ENCODE data around the gene PLBD2.

Gene PLBD2

DNA sequence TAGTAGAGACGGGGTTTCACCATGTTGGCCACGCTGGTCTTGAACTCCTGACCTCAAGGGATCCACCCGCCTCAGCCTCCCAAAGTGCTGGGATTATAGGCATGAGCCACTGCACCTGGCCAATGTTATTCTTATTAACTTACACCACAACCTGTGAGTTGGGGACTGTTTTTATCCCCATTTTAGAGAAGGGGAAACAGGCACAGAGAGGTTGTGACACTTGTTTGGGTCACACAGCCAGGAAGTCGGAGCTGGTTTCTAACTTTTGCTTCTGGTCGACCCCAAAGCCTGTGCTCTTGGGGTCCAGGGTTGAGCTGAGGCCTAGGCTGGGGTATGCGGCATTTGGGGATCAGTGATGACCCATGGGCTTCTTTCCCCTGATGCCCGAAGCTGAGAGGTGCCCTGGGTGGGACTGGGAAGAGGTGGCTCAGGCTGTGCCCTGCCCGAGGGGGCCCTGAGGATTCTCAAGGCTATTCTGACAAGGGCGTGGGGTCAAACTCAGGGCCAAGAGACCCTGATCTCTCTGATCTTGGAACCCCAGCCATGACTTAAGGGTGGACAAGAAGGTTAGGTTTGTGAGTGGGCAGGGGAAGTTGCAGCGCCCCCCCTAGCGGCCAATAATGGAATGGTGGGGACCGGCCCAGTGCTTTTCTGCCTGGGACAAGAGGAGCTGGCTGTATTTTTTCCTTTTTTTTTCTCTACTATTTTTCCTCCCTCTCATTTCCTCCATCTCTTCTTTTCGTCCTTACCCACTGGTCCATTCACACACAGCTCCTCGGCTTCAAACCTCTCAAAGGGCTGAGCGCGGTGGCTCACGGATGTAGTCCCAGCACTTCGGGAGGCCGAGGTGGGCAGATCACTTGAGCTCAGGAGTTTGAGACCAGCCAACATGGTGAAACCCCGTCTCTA, 66.8 kb downstream of the PLBD2 start:
- H3K27me3 Mint-ChIP-seq, result peaks cover 30% of the 10 kb centered on the region

DNA sequence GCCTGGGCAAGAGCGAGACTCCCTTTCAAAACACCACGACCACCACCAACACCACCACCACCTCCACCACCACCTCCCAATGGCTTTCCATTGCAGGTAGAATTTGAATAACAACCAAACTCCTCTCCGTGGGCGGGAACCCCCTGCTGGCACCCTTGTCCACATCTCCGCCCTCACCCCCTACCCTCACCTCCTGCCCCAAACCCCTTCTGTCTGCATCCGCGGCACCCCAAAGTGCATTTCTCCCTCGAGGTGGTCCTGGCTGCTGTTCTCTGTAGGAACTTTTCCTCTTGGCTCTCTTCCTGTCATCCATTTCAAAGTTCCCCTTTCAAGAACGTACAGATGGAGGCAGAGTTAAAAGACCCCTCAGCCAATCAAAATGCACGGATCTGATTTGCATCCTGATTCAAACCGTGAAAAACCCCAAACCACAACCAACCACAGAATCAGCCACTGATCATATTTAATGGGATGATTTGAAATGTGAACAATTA, 67.6 kb downstream of the PLBD2 start:
- Mint-ChIP-seq H3K4me3 (peak overlapping the region; percentile 14), H3K27me3 (peaks cover 31% of the 10 kb centered on the region), H3K27ac (ENCODE audit: low read depth) (no peak overlapping the region), H3K4me1 (peaks cover 7% of the 10 kb centered on the region), H3K36me3 (ENCODE audit: insufficient read depth) (no peaks in the 10 kb centered on the region), H3K9me3 (no peaks in the 10 kb centered on the region)
- ATAC-seq (replicated peaks; ENCODE audit: extremely low read depth, poor library complexity, severe bottlenecking), result no peak
- DNase-seq (ENCODE audit: low spot score in 2 of 2), result no peak

More for the DNA sequence above, 66.8 kb downstream of the PLBD2 start:
- Mint-ChIP-seq H3K4me1 (peaks cover 7% of the 10 kb centered on the region), H3K9me3 (no peaks in the 10 kb centered on the region), H3K4me3 (no peak overlapping the region), H3K27ac (ENCODE audit: low read depth) (no peak overlapping the region), H3K36me3 (ENCODE audit: insufficient read depth) (no peaks in the 10 kb centered on the region)
- ATAC-seq (replicated peaks; ENCODE audit: extremely low read depth, poor library complexity, severe bottlenecking) (no peak), DNase-seq (ENCODE audit: low spot score in 2 of 2) (peak; percentile 28 to 35)

GRCh38 chr12:113427882-113428281, 69.5 kb downstream of the PLBD2 start:
- Mint-ChIP-seq H3K27ac (ENCODE audit: low read depth) (no peak overlapping the region), H3K9me3 (no peaks in the 10 kb centered on the region), H3K36me3 (ENCODE audit: insufficient read depth) (peaks cover 2% of the 10 kb centered on the region), H3K4me3 (no peak overlapping the region), H3K4me1 (no peaks in the 10 kb centered on the region), H3K27me3 (peaks cover 26% of the 10 kb centered on the region)
- no peak for DNase-seq (ENCODE audit: low spot score in 2 of 2)
- ATAC-seq (replicated peaks; ENCODE audit: extremely low read depth, poor library complexity, severe bottlenecking), result no peak

DNA sequence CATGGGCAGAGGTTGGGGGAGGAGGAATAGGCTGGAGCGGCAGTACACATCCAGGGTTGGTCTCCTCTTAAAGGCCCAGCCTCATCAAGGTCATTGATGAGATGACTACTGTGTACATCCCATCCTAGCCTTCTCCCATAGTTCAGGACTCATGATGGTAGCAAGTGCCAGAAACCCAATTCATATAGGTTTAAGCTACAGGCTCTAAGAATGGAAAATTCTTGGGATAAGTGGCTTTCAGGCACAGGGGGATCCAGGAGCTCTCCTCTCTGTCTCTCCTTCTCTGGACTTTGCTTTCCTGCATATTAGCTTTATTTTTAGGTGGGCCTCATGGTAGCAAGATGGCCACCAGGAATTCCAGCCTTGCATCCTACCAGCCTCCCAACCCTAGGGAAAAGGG, 70.1 kb downstream of the PLBD2 start:
- peaks cover 26% of the 10 kb centered on the region for H3K27me3 Mint-ChIP-seq
- H3K4me3 Mint-ChIP-seq, result no peak overlapping the region
- DNase-seq (ENCODE audit: low spot score in 2 of 2) (no peak), ATAC-seq (replicated peaks; ENCODE audit: extremely low read depth, poor library complexity, severe bottlenecking) (no peak)
- no peak overlapping the region for H3K27ac Mint-ChIP-seq (ENCODE audit: low read depth)
- H3K36me3 Mint-ChIP-seq (ENCODE audit: insufficient read depth), result peaks cover 2% of the 10 kb centered on the region
- no peaks in the 10 kb centered on the region for H3K4me1 Mint-ChIP-seq
- H3K9me3 Mint-ChIP-seq, result no peaks in the 10 kb centered on the region

DNA sequence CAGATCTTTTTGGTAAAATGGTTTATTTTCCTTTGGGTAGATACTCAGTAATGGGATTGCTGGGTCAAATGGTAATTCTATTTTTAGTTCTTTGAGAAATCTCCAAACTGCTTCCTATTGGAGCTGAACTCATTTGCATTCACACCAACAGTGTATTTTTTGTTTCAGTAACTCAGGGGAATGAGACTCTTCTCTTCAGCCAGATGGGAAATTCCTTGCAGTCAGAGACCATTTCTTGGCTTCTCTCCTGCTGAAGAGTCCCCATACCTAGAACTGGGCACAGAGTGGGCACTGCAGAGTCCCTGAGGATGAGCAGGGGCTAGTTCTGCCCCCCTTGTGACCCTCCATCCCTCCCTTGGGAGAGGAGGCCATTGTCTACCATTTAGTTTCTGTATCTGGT, 74.6 kb downstream of the PLBD2 start:
- ATAC-seq (replicated peaks; ENCODE audit: extremely low read depth, poor library complexity, severe bottlenecking) (no peak), DNase-seq (ENCODE audit: low spot score in 2 of 2) (no peak)
- Mint-ChIP-seq H3K27ac (ENCODE audit: low read depth) (no peak overlapping the region), H3K4me1 (no peaks in the 10 kb centered on the region), H3K36me3 (ENCODE audit: insufficient read depth) (peaks cover 2% of the 10 kb centered on the region), H3K27me3 (peaks cover 24% of the 10 kb centered on the region), H3K9me3 (no peaks in the 10 kb centered on the region), H3K4me3 (no peak overlapping the region)

DNA sequence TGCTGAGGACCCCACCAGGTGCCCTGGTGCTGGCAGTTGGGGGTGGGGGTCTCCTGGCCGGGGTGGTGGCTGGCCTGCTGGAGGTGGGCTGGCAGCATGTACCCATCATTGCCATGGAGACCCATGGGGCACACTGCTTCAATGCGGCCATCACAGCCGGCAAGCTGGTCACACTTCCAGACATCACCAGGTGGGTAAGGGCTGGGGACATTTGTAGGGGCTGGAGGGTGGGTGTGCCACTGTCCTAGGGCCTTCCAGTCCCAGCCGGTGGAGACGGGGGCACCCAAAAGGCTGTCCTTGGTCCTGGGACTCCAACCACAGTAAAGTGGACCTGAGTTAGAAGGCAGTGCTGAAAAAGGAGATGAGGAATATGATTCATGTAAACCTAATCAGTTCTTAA, 77.0 kb downstream of the PLBD2 start:
- Mint-ChIP-seq H3K4me1 (no peaks in the 10 kb centered on the region), H3K27ac (ENCODE audit: low read depth) (no peak overlapping the region), H3K36me3 (ENCODE audit: insufficient read depth) (peaks cover 2% of the 10 kb centered on the region)

DNA sequence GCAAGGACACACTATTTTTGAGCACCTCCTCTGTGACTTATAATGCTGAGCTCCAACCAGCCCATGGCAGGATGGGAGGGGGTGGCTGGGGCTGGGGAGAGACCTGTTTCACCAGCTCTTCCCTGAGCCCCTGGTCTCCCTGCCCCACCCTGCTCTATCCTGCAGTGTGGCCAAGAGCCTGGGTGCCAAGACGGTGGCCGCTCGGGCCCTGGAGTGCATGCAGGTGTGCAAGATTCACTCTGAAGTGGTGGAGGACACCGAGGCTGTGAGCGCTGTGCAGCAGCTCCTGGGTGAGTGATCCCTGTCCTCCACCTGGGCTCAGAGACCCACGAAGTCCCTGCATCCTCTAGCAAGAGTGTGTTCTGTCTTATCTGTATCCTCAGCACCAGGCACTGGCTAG, 78.2 kb downstream of the PLBD2 start:
- DNase-seq (ENCODE audit: low spot score in 2 of 2) (no peak), ATAC-seq (replicated peaks; ENCODE audit: extremely low read depth, poor library complexity, severe bottlenecking) (no peak)
- Mint-ChIP-seq H3K27ac (ENCODE audit: low read depth) (no peak overlapping the region), H3K4me1 (no peaks in the 10 kb centered on the region), H3K27me3 (no peaks in the 10 kb centered on the region), H3K9me3 (no peaks in the 10 kb centered on the region), H3K36me3 (ENCODE audit: insufficient read depth) (no peaks in the 10 kb centered on the region), H3K4me3 (no peak overlapping the region)

More for the DNA sequence above, 77.0 kb downstream of the PLBD2 start:
- Mint-ChIP-seq H3K27me3 (peaks cover 10% of the 10 kb centered on the region), H3K4me3 (no peak overlapping the region), H3K9me3 (no peaks in the 10 kb centered on the region)
- DNase-seq (ENCODE audit: low spot score in 2 of 2) (no peak), ATAC-seq (replicated peaks; ENCODE audit: extremely low read depth, poor library complexity, severe bottlenecking) (no peak)

- DNase-seq (ENCODE audit: low spot score in 2 of 2) (no peak), ATAC-seq (replicated peaks; ENCODE audit: extremely low read depth, poor library complexity, severe bottlenecking) (no peak)
- no peaks in the 10 kb centered on the region for H3K9me3 Mint-ChIP-seq
- no peaks in the 10 kb centered on the region for H3K36me3 Mint-ChIP-seq (ENCODE audit: insufficient read depth)
- H3K4me1 Mint-ChIP-seq, result no peaks in the 10 kb centered on the region
- H3K4me3 Mint-ChIP-seq, result no peak overlapping the region
- no peak overlapping the region for H3K27ac Mint-ChIP-seq (ENCODE audit: low read depth)
- no peaks in the 10 kb centered on the region for H3K27me3 Mint-ChIP-seq
Observed at GRCh38 chr12:113436993-113437728, 78.8 kb downstream of the PLBD2 start.

- no peaks in the 10 kb centered on the region for H3K9me3 Mint-ChIP-seq
- no peak for DNase-seq (ENCODE audit: low spot score in 2 of 2)
- H3K27me3 Mint-ChIP-seq, result no peaks in the 10 kb centered on the region
- no peak for ATAC-seq (replicated peaks; ENCODE audit: extremely low read depth, poor library complexity, severe bottlenecking)
- no peaks in the 10 kb centered on the region for H3K4me1 Mint-ChIP-seq
- H3K4me3 Mint-ChIP-seq, result no peak overlapping the region
- H3K27ac Mint-ChIP-seq (ENCODE audit: low read depth), result no peak overlapping the region
- H3K36me3 Mint-ChIP-seq (ENCODE audit: insufficient read depth), result no peaks in the 10 kb centered on the region
Observed at GRCh38 chr12:113437729-113438100, 79.3 kb downstream of the PLBD2 start.

GRCh38 chr12:113438523-113439300, 80.3 kb downstream of the PLBD2 start:
- no peaks in the 10 kb centered on the region for H3K4me1 Mint-ChIP-seq
- no peak overlapping the region for H3K27ac Mint-ChIP-seq (ENCODE audit: low read depth)
- DNase-seq (ENCODE audit: low spot score in 2 of 2) (no peak), ATAC-seq (replicated peaks; ENCODE audit: extremely low read depth, poor library complexity, severe bottlenecking) (no peak)
- H3K36me3 Mint-ChIP-seq (ENCODE audit: insufficient read depth), result no peaks in the 10 kb centered on the region
- H3K27me3 Mint-ChIP-seq, result no peaks in the 10 kb centered on the region
- no peak overlapping the region for H3K4me3 Mint-ChIP-seq
- H3K9me3 Mint-ChIP-seq, result no peaks in the 10 kb centered on the region

DNA sequence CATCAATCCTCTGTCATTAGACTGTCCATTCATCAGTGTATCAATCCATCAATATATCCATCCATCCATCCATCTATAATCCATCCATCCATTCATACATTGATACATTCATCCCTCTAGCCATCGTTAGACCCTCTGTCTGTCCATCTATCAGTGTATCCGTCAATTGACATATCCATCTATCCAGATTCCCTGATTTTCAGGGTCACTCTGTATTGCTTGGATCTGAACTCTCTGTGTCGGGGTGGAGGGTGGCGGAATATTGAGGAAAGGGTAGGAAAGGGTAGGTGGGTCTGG, 80.9 kb downstream of the PLBD2 start:
- H3K27ac Mint-ChIP-seq (ENCODE audit: low read depth), result no peak overlapping the region
- no peak overlapping the region for H3K4me3 Mint-ChIP-seq
- no peaks in the 10 kb centered on the region for H3K9me3 Mint-ChIP-seq
- DNase-seq (ENCODE audit: low spot score in 2 of 2) (no peak), ATAC-seq (replicated peaks; ENCODE audit: extremely low read depth, poor library complexity, severe bottlenecking) (no peak)
- no peaks in the 10 kb centered on the region for H3K27me3 Mint-ChIP-seq
- no peaks in the 10 kb centered on the region for H3K36me3 Mint-ChIP-seq (ENCODE audit: insufficient read depth)
- H3K4me1 Mint-ChIP-seq, result no peaks in the 10 kb centered on the region

DNA sequence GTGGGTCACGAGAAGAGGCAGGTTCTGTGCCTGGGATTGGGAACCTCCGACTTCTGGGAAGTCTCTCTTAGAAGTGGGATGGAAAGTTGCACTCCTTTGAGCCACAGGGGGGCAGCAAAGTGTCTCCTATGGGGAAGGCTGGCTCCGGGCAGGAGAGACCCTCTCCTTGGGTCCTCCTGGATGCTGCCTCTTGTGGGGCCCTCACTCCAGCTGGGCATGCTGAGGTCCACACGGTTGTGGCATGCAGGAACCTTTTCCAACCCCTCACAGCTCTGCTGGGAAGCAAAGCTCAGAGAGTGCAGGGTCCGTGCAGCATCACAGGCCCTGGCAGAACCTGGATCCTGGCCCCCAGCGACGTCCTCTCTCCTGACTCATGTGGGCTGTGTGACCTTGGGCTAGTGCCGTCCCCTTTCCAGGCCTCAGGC, 81.2 kb downstream of the PLBD2 start:
- Mint-ChIP-seq H3K27ac (ENCODE audit: low read depth) (no peak overlapping the region), H3K36me3 (ENCODE audit: insufficient read depth) (no peaks in the 10 kb centered on the region), H3K4me1 (no peaks in the 10 kb centered on the region), H3K27me3 (no peaks in the 10 kb centered on the region), H3K9me3 (no peaks in the 10 kb centered on the region), H3K4me3 (no peak overlapping the region)
- DNase-seq (ENCODE audit: low spot score in 2 of 2), result no peak
- no peak for ATAC-seq (replicated peaks; ENCODE audit: extremely low read depth, poor library complexity, severe bottlenecking)
